ENCODE measurements around the gene MAPK9. TPM values are rescaled to one million over a fixed set of nuclear protein-coding genes. Genes with fewer than 3 reads are reported as not detected.

The MAPK9 gene
- total and polyA plus RNA-seq, 9 of the 15 experiments (the other 6 are each of a cell fraction or from before 2014, with no cell fraction given) = 4.8 to 58.0 (median 29.9) TPM

DNA sequence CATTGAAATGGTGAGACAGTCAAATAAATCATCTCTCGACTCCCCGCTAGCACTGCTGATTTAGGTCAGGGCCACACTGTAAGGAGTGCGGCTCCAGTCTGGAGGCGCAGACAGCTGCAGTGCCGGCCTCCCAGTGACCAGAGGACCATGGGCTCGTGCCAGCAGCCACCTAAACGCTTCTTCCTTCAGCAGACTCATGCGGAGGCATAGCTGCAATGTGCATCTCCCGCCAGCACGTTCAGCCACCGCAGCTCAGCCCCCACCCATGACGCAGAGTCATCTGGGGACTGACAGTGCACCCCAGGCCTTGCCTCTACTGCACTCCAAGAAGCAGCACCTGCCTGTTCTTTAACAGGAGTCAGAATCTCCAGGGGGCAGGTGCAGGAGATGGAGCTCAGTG is 13.6 kb upstream of the MAPK9 start:
- no peak for DNase-seq (ENCODE audit: extremely low read depth in 1 of 4, low spot score in 3 of 4)
- Histone ChIP-seq H2AFZ (ENCODE audit: low read depth, low read length) (no peak overlapping the region), H3K4me1 (replicated peaks in 1 of 2; ENCODE audit: control insufficient read depth in 2 of 2, insufficient read depth in 2 of 2, low read length in 2 of 2) (no peaks in the 10 kb centered on the region; a peak in 1 of 5 replicates), H3K9ac (ENCODE audit: insufficient read depth in 1 of 2, low read depth in 2 of 2, low read length in 2 of 2) (no peak overlapping the region), H3K27ac (ENCODE audit: extremely low read depth, low read depth, low read length) (no peak overlapping the region), H3K9me1 (ENCODE audit: control insufficient read depth, insufficient read depth, low read length) (no peaks in the 10 kb centered on the region), H4K20me1 (replicated peaks; ENCODE audit: control insufficient read depth, insufficient read depth, low read length) (no peaks in the 10 kb centered on the region), H3K36me3 (ENCODE audit: control insufficient read depth, insufficient read depth, low read length) (no peaks in the 10 kb centered on the region), H3K4me2 (ENCODE audit: insufficient read depth, low read length) (no peak overlapping the region), H3K79me2 (ENCODE audit: control insufficient read depth, insufficient read depth, low read length) (no peaks in the 10 kb centered on the region), H3K27me3 (ENCODE audit: control insufficient read depth in 2 of 2, insufficient read depth in 2 of 2, low read length in 2 of 2) (peaks cover 38 to 64% of the 10 kb centered on the region in 2 experiments), H3K4me3 (no peak overlapping the region), H3K9me3 (replicated peaks; ENCODE audit: control insufficient read depth, insufficient read depth, low read depth, low read length) (no peaks in the 10 kb centered on the region)
- no peak for TF ChIP-seq PTRF (tag; IDR thresholded peaks at IDR 0.05)
- no peak for TF ChIP-seq NR2C2 (CRISPR knock-in tag; IDR thresholded peaks at IDR 0.05)
- no peak for TF ChIP-seq NR2C2 (tag; IDR thresholded peaks at IDR 0.05)
- TF ChIP-seq, protein P1, sequence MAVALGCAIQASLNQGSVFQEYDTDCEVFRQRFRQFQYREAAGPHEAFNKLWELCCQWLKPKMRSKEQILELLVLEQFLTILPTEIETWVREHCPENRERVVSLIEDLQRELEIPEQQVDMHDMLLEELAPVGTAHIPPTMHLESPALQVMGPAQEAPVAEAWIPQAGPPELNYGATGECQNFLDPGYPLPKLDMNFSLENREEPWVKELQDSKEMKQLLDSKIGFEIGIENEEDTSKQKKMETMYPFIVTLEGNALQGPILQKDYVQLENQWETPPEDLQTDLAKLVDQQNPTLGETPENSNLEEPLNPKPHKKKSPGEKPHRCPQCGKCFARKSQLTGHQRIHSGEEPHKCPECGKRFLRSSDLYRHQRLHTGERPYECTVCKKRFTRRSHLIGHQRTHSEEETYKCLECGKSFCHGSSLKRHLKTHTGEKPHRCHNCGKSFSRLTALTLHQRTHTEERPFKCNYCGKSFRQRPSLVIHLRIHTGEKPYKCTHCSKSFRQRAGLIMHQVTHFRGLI (CRISPR knock-in tag; IDR thresholded peaks at IDR 0.05) = no peak
- TF ChIP-seq RBFOX2 (IDR thresholded peaks at IDR 0.05; ENCODE audit: low read depth, low read length) = no peak
- no peak for TF ChIP-seq TBP (optimal IDR thresholded peaks at IDR 0.05; ENCODE audit: low read depth, low read length)
- TF ChIP-seq OTX1 (CRISPR knock-in tag; IDR thresholded peaks at IDR 0.05) = no peak
- TF ChIP-seq ZFP30 (CRISPR knock-in tag; IDR thresholded peaks at IDR 0.05; ENCODE audit: borderline replicate concordance) = no peak
- peak; percentile 12 for TF ChIP-seq MEIS2 (IDR thresholded peaks at IDR 0.05; ENCODE audit: partially characterized antibody)
- TF ChIP-seq TEAD4 (IDR thresholded peaks at IDR 0.05; ENCODE audit: low read length) = no peak
- no peak for TF ChIP-seq TEAD4 (CRISPR knock-in tag; IDR thresholded peaks at IDR 0.05; ENCODE audit: borderline replicate concordance)
- intact Hi-C loops (cut with micrococcal nuclease) (no loop called here), in situ Hi-C loops (cut with MboI) (no loop called here)
- FAIRE-seq = no peak
- ChIA-PET POLR2A (interaction anchor here (0.6 to 0.7 kb wide), 2 partner anchors 9 to 10 kb away, joined by 3 read pairs; no protein-coding TSS in a partner anchor), CTCF (ENCODE audit: low intra/inter-chr PET ratio) (no interaction called here)
- WGBS (ENCODE audit: insufficient coverage, low coverage, missing lambda C conversion rate) = 2% methylated on average over 12 of the region's 12 CpGs
- ATAC-seq = no peak
- no TSS peak for BruUV-seq (replicated peaks)

All from K562 (cell line).